ENCODE results near the gene IHH. TPM values are rescaled to one million over a fixed set of nuclear protein-coding genes. Genes with fewer than 3 reads are reported as not detected.

The IHH gene
- total RNA-seq, 4 donors from 2014 or later, result not detected

DNA sequence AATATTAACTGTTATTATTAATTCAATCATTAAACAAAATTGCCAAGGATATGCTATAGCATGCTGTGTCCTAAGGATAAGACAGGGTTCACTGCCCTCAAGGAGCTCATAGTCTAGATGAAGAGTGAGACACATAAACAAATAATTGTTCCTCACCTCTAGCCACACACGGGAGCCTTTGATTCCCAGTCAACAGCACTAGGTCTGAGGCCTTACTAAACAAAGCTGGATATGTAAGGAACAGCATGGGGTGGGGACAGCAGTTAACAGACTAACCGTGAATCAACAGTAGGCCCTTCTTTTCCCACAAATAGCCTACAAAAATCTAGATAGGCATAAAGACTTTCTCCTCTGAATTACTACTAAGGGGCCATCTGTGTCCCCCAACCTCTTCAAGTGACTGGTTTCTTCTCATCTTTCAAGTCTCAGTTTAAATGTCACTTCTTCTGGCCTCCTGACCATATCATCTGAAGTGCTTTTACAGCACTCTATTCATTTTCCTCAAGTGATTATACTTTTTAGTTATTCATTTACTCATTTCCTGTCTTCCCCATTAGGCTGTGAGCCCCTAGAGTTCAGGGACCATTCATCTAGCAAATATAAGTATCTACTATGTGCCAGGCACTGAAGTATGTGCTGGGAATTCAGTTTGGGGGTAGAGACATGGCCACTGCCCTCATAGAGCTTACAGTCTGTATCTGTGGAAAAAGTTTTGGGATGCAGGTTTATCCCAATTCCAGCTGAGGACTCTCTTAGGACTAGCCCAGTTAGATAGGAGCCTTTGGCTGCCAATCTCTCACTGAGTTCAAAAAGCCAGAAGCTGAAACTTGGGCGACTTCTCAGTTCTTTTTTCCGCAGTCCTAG lies 29.9 kb upstream of the IHH start:
- no peak for DNase-seq (ENCODE audit: extremely low spot score)
- no peak for TF ChIP-seq EP300 (IDR thresholded peaks at IDR 0.05)
- no peak for TF ChIP-seq POLR2AphosphoS5 (IDR thresholded peaks at IDR 0.05)
- TF ChIP-seq, protein P1, sequence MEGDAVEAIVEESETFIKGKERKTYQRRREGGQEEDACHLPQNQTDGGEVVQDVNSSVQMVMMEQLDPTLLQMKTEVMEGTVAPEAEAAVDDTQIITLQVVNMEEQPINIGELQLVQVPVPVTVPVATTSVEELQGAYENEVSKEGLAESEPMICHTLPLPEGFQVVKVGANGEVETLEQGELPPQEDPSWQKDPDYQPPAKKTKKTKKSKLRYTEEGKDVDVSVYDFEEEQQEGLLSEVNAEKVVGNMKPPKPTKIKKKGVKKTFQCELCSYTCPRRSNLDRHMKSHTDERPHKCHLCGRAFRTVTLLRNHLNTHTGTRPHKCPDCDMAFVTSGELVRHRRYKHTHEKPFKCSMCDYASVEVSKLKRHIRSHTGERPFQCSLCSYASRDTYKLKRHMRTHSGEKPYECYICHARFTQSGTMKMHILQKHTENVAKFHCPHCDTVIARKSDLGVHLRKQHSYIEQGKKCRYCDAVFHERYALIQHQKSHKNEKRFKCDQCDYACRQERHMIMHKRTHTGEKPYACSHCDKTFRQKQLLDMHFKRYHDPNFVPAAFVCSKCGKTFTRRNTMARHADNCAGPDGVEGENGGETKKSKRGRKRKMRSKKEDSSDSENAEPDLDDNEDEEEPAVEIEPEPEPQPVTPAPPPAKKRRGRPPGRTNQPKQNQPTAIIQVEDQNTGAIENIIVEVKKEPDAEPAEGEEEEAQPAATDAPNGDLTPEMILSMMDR (IDR thresholded peaks at IDR 0.05), result no peak
- no peak for TF ChIP-seq POLR2A (IDR thresholded peaks at IDR 0.05; ENCODE audit: low read depth)
- WGBS, result 71% methylated on average over 4 of the region's 4 CpGs
- H3K4me1 ChIP-seq, result no peaks in the 10 kb centered on the region
- intact Hi-C loops (cut with DNase I), result no loop called here
- no peak overlapping the region for H3K27ac ChIP-seq (replicated peaks in 1 of 4)
- no peaks in the 10 kb centered on the region for H3K36me3 ChIP-seq
- no peaks in the 10 kb centered on the region for H3K9me3 ChIP-seq
- H3K4me3 ChIP-seq, result no peak overlapping the region
- no peaks in the 10 kb centered on the region for H3K27me3 ChIP-seq

DNA sequence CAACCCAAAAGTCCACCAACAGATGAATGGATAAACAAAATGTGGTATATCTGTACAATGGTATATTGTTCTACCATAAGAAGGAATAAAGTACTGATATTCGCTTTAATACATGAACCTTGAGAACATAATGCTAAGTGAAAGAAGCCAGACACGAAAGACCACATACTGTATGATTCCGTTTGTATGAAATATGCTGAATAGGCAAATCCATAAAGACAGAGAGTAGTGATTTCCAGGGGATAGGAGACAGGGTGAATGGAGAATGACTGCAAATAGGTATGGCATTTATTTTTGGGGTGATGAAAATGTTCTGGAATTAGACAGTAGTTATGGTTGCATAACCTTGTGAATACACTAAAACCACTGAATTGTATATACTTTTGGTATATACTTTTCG lies 28.6 kb upstream of the IHH start:
- no peaks in the 10 kb centered on the region for H3K36me3 ChIP-seq
- no peak overlapping the region for H3K27ac ChIP-seq (replicated peaks in 1 of 4)
- TF ChIP-seq EP300 (IDR thresholded peaks at IDR 0.05) (no peak), POLR2AphosphoS5 (IDR thresholded peaks at IDR 0.05) (no peak), POLR2A (IDR thresholded peaks at IDR 0.05; ENCODE audit: low read depth) (no peak)
- TF ChIP-seq, protein P1 (IDR thresholded peaks at IDR 0.05), result no peak
- no peak for DNase-seq (ENCODE audit: extremely low spot score)
- H3K4me3 ChIP-seq, result no peak overlapping the region
- 99% methylated on average over 4 of the region's 4 CpGs for WGBS
- H3K4me1 ChIP-seq, result no peaks in the 10 kb centered on the region
- intact Hi-C loops (cut with DNase I), result no loop called here
- H3K9me3 ChIP-seq, result no peaks in the 10 kb centered on the region
- H3K27me3 ChIP-seq, result no peaks in the 10 kb centered on the region

DNA sequence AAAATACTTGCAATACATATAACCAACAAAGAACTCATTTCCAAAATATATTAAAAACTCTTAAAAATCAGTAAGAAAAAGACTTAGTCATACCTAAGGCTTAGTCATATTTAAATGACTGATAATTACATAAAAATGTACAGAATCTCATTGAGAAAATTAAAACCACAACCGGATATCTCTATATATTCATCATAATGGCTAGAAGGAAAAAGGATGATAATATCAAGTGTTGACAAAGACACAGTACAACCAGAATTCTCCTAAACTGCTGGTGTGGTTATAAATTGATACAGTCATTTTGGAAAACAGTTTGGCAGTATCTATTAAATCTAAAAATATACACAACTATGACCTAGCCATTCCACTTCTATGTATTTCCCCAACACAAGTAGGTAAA lies 27.1 kb upstream of the IHH start:
- Histone ChIP-seq H3K27me3 (no peaks in the 10 kb centered on the region), H3K4me3 (no peak overlapping the region), H3K27ac (replicated peaks in 1 of 4) (no peak overlapping the region), H3K36me3 (no peaks in the 10 kb centered on the region), H3K9me3 (no peaks in the 10 kb centered on the region), H3K4me1 (peaks cover 0 to under 1% (median 0%) of the 10 kb centered on the region in 4 donors)
- intact Hi-C loops (cut with DNase I), result no loop called here
- DNase-seq (ENCODE audit: extremely low spot score), result no peak
- TF ChIP-seq POLR2AphosphoS5 (IDR thresholded peaks at IDR 0.05) (no peak), EP300 (IDR thresholded peaks at IDR 0.05) (no peak), POLR2A (IDR thresholded peaks at IDR 0.05; ENCODE audit: low read depth) (no peak)
- TF ChIP-seq, protein P1 (IDR thresholded peaks at IDR 0.05), result no peak
- 93% methylated on average over 1 of the region's 1 CpG for WGBS

DNA sequence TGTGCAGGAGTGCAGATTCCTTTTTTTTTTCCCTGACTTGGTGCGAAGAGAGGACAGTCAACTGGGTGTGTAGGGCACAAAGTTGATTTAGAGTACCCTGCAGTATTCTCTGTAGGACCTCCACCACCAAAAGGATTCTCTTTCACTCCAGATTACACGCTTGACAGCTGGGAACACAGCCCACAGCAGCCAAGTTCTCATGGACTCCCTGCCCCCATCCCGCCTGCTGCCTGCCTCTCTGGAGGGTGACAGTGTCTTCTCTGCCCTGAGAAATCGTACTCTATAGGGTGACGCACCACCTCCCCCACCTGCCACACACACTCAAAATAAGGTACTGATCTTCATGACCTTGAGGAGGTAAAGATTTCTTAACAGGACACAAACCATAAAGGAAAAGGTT lies 26.6 kb upstream of the IHH start:
- no peaks in the 10 kb centered on the region for H3K9me3 ChIP-seq
- intact Hi-C loops (cut with DNase I), result no loop called here
- DNase-seq (ENCODE audit: extremely low spot score), result no peak
- no peak overlapping the region for H3K4me3 ChIP-seq
- peaks cover 0 to 5% (median 1%) of the 10 kb centered on the region in 4 donors for H3K4me1 ChIP-seq
- no peak for TF ChIP-seq POLR2A (IDR thresholded peaks at IDR 0.05; ENCODE audit: low read depth)
- TF ChIP-seq, protein P1 (IDR thresholded peaks at IDR 0.05), result no peak
- TF ChIP-seq POLR2AphosphoS5 (IDR thresholded peaks at IDR 0.05), result no peak
- TF ChIP-seq EP300 (IDR thresholded peaks at IDR 0.05), result no peak
- H3K27ac ChIP-seq (replicated peaks in 1 of 4), result no peak overlapping the region
- no peaks in the 10 kb centered on the region for H3K36me3 ChIP-seq
- H3K27me3 ChIP-seq, result no peaks in the 10 kb centered on the region
- WGBS, result 83% methylated on average over 5 of the region's 5 CpGs

Measured in esophagus muscularis mucosa (tissue), 4 donors.